GM12891 (cell line): Measurements from ENCODE around the gene PREX1.

Experiments used
- POLR2A ChIP-seq: IDR thresholded peaks from 2 replicates; pipeline ENCODE4 v1.6.1; 2011; ENCODE audit warnings: low read depth, low read length, control low read depth
- POLR2AphosphoS5 ChIP-seq: IDR thresholded peaks from 2 replicates; pipeline ENCODE4 v1.6.1; 2011; ENCODE audit warnings: low read depth, low read length, control low read depth
- SPI1 ChIP-seq: IDR thresholded peaks from 2 replicates; pipeline ENCODE4 v1.6.1; 2011; ENCODE audit warnings: low read depth, low read length, control low read depth
- TAF1 ChIP-seq: IDR thresholded peaks from 2 replicates; pipeline ENCODE4 v1.6.1; 2011; ENCODE audit warnings: low read depth, low read length, control low read depth

DNA sequence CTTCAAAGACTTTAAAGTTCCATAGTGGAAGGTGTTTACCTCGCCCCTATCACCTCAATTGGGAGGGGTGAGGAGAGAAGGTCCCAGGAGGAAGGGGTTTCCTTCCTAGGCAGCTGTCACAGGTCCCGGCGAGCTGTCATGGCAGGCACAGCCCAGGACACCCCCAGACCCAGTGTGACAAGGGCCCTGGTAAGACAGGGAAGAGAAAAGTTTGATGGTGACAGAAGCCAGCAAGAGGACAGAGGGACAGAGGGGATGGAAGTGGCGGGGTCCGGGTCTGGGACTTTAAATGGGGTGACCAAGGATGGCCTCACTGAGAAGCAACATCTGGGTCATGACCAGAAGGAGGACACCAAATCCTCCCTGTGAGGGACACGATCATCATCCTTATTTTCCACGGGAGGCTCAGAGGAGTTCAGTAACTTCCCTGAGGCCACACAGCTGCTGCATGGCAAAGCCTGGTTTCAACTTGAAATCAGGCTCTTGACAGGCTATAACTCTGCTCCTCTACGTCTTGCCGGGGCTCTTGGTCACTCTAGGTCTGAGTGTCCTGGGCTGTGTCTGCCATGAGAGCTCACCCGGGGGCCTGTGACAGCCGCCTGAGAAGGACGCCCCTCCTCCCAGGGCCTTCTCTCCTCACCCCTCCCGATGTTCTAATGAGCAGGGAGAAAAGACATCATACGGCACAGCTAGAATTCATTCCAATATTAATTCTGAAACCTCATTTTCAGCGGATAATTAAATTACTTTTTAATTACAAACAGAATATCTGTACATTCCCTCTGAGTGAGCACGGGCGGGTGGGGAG is 222.2 kb downstream of the PREX1 start:
- TF ChIP-seq SPI1 (no peak), POLR2A (no peak), POLR2AphosphoS5 (no peak), TAF1 (no peak)
